ENCODE measurements around the gene RHEB. TPM values are rescaled to one million over a fixed set of nuclear protein-coding genes. Genes with fewer than 3 reads are reported as not detected.
"Not testable (repeated sequence)": the region's sequence is repeated elsewhere in the genome, so short reads cannot be mapped to it uniquely, and the experiment has no call there.

RHEB gene
- total RNA-seq, 1 experiment from 2014 or later, result 123 TPM

DNA sequence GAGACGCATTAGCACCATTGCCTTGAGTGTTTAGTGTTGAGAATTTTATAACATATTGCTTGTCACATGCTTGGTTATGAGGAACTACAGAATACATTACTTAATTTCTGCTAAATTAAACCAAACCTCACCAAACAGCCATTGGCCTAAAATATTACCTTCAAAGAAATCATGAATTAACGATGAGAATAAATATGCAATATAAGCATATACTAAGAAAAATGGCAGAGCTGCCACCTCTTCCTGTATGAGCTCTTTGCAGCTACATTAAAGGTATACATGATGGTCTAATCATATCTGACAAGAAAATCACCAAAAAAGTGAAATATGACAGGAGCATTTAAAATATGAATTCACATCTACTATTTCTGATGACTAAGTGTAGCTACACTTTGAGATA lies 5.2 kb upstream of the RHEB start:
- DNase-seq, result no peak
- intact Hi-C loops (cut with micrococcal nuclease; ENCODE audit: unreplicated experiment), result no loop called here
- peaks cover 6% of the 10 kb centered on the region for H3K36me3 Mint-ChIP-seq (ENCODE audit: insufficient read depth, unreplicated experiment)
- no peak overlapping the region for H3K27ac Mint-ChIP-seq (ENCODE audit: unreplicated experiment)
- H3K4me3 Mint-ChIP-seq (ENCODE audit: low read depth, unreplicated experiment), result no peak overlapping the region
- peaks cover 3% of the 10 kb centered on the region for H3K9me3 Mint-ChIP-seq (ENCODE audit: low read depth, unreplicated experiment)
- no peak for TF ChIP-seq CTCF (IDR thresholded peaks at IDR 0.05; ENCODE audit: unreplicated experiment)
- BruUV-seq (replicated peaks), result no TSS peak
- H3K4me1 Mint-ChIP-seq (ENCODE audit: low read depth, unreplicated experiment), result no peaks in the 10 kb centered on the region
- CTCF ChIA-PET, result interaction anchor here (0.6 kb wide), 1 partner anchor 546 kb away, joined by 3 read pairs; no protein-coding TSS in a partner anchor
- no peaks in the 10 kb centered on the region for H3K27me3 Mint-ChIP-seq (ENCODE audit: unreplicated experiment)

GRCh38 chr7:151524331-151524730 lies 4.6 kb upstream of the RHEB start:
- no peak overlapping the region for H3K27ac Mint-ChIP-seq (ENCODE audit: unreplicated experiment)
- peaks cover 12% of the 10 kb centered on the region for H3K36me3 Mint-ChIP-seq (ENCODE audit: insufficient read depth, unreplicated experiment)
- H3K4me1 Mint-ChIP-seq (ENCODE audit: low read depth, unreplicated experiment), result no peaks in the 10 kb centered on the region
- no peaks in the 10 kb centered on the region for H3K27me3 Mint-ChIP-seq (ENCODE audit: unreplicated experiment)
- H3K9me3 Mint-ChIP-seq (ENCODE audit: low read depth, unreplicated experiment), result peaks cover 3% of the 10 kb centered on the region
- CTCF ChIA-PET, result no interaction called here
- no TSS peak for BruUV-seq (replicated peaks)
- no peak for DNase-seq
- no peak overlapping the region for H3K4me3 Mint-ChIP-seq (ENCODE audit: low read depth, unreplicated experiment)
- intact Hi-C loops (cut with micrococcal nuclease; ENCODE audit: unreplicated experiment), result no loop called here
- TF ChIP-seq CTCF (IDR thresholded peaks at IDR 0.05; ENCODE audit: unreplicated experiment), result no peak

GRCh38 chr7:151520419-151521261 lies 945 bp upstream of the RHEB start:
- intact Hi-C loops (cut with micrococcal nuclease; ENCODE audit: unreplicated experiment), result loop anchor here (2.0 kb wide), 1 partner anchor 32 kb away; no protein-coding TSS in a partner anchor
- H3K27me3 Mint-ChIP-seq (ENCODE audit: unreplicated experiment), result no peaks in the 10 kb centered on the region
- peaks cover 45% of the 10 kb centered on the region for H3K36me3 Mint-ChIP-seq (ENCODE audit: insufficient read depth, unreplicated experiment)
- no peak for TF ChIP-seq CTCF (IDR thresholded peaks at IDR 0.05; ENCODE audit: unreplicated experiment)
- peak overlapping the region; percentile 99 for H3K4me3 Mint-ChIP-seq (ENCODE audit: low read depth, unreplicated experiment)
- CTCF ChIA-PET, result interaction anchor here (0.5 to 1.0 kb wide), 2 partner anchors 29 to 30 kb away, joined by 4 to 5 read pairs; no protein-coding TSS in a partner anchor
- H3K4me1 Mint-ChIP-seq (ENCODE audit: low read depth, unreplicated experiment), result peaks cover 18% of the 10 kb centered on the region
- peak overlapping the region; percentile 99 for H3K27ac Mint-ChIP-seq (ENCODE audit: unreplicated experiment)
- H3K9me3 Mint-ChIP-seq (ENCODE audit: low read depth, unreplicated experiment), result no peaks in the 10 kb centered on the region
- TSS peak; percentile 84 for BruUV-seq (replicated peaks)
- peak; percentile 67 for DNase-seq

GRCh38 chr7:151518947-151519764 lies 539 bp downstream of the RHEB start:
- Mint-ChIP-seq H3K4me3 (ENCODE audit: low read depth, unreplicated experiment) (peak overlapping the region; percentile 99), H3K4me1 (ENCODE audit: low read depth, unreplicated experiment) (peaks cover 27% of the 10 kb centered on the region), H3K27ac (ENCODE audit: unreplicated experiment) (peak overlapping the region; percentile 99), H3K36me3 (ENCODE audit: insufficient read depth, unreplicated experiment) (peaks cover 45% of the 10 kb centered on the region)
- intact Hi-C loops (cut with micrococcal nuclease; ENCODE audit: unreplicated experiment), result loop anchor here (10.0 kb wide), 1 partner anchor 54 kb away; no protein-coding TSS in a partner anchor
- H3K27me3 Mint-ChIP-seq (ENCODE audit: unreplicated experiment); BruUV-seq (replicated peaks); H3K9me3 Mint-ChIP-seq (ENCODE audit: low read depth, unreplicated experiment): not testable (repeated sequence)
- CTCF ChIA-PET, result interaction anchor here (1.0 kb wide), 1 partner anchor 31 kb away, joined by 4 read pairs; no protein-coding TSS in a partner anchor
- DNase-seq, result peak; percentile 54
